Astrocyte of the cerebellum (primary cell): Measurements from ENCODE around the gene DUOXA1.

Source experiments
- DNase-seq: peaks from one replicate; pipeline ENCODE4 v3.0.0-alpha.2; 2011; ENCODE audit warnings: low read depth
- H3K4me3 ChIP-seq: 2 replicates; pipeline ENCODE4 v1.5.1; 2011; ENCODE audit warnings: mild to moderate bottlenecking, low read depth, low read length, moderate library complexity
- CTCF ChIP-seq: IDR thresholded peaks from 2 replicates; pipeline ENCODE4 v1.5.1; 2012; ENCODE audit warnings: low read length, low read depth, moderate library complexity, mild to moderate bottlenecking; ENCODE audit errors: missing control alignments
- in situ Hi-C: cut with HindIII; loops from 2 replicates; pipeline ENCODE4 v1.10.0; 2017; ENCODE audit warnings: low sequenced_read_pairs

DUOXA1 gene

GRCh38 chr15:45151998-45152828, 22.5 kb upstream of the DUOXA1 start:
- DNase-seq = no peak
- H3K4me3 ChIP-seq = no peak overlapping the region
- no peak for TF ChIP-seq CTCF
- in situ Hi-C loops = no loop called here

GRCh38 chr15:45150997-45151396, 21.3 kb upstream of the DUOXA1 start:
- DNase-seq = no peak
- TF ChIP-seq CTCF = no peak
- in situ Hi-C loops = no loop called here
- no peak overlapping the region for H3K4me3 ChIP-seq

GRCh38 chr15:45150481-45150880, 20.8 kb upstream of the DUOXA1 start:
- H3K4me3 ChIP-seq = no peak overlapping the region
- DNase-seq = no peak
- in situ Hi-C loops = no loop called here
- no peak for TF ChIP-seq CTCF

- TF ChIP-seq CTCF = no peak
- in situ Hi-C loops = no loop called here
- no peak overlapping the region for H3K4me3 ChIP-seq
- no peak for DNase-seq
Measured at GRCh38 chr15:45149060-45149459, 19.4 kb upstream of the DUOXA1 start.

GRCh38 chr15:45148076-45149059, 18.7 kb upstream of the DUOXA1 start:
- no peak for DNase-seq
- H3K4me3 ChIP-seq = no peak overlapping the region
- in situ Hi-C loops = no loop called here
- no peak for TF ChIP-seq CTCF

GRCh38 chr15:45147606-45148005, 17.9 kb upstream of the DUOXA1 start:
- H3K4me3 ChIP-seq = no peak overlapping the region
- TF ChIP-seq CTCF = no peak
- DNase-seq = no peak
- in situ Hi-C loops = no loop called here
